SU-DHL-6 (cell line): ENCODE measurements around the gene NAT9.

ENCODE experiments used
- H2AFZ ChIP-seq: fragments of 200-600 bp; sonication (generic); 2 replicates; pipeline ENCODE4 v1.6.1; 2014; ENCODE audit warnings: low read depth, mild to moderate bottlenecking, moderate library complexity, mixed read lengths, antibody characterized with exemption, low read length; ENCODE audit not compliant: severe bottlenecking
- H3F3A ChIP-seq: fragments of 200-600 bp; shearing (Covaris generic); 2 replicates; pipeline ENCODE4 v1.6.0; 2016; ENCODE audit warnings: antibody characterized with exemption, mild to moderate bottlenecking; ENCODE audit not compliant: insufficient read depth
- H3K27ac ChIP-seq: fragments of 200-600 bp; sonication (generic); 2 replicates; pipeline ENCODE4 v1.5.1; 2016; ENCODE audit warnings: low read depth, mild to moderate bottlenecking, low read length, moderate library complexity, mixed read lengths
- H3K27me3 ChIP-seq: fragments of 200-600 bp; sonication (generic), shearing (Covaris generic); 2 replicates; pipeline ENCODE4 v1.6.0; 2014; ENCODE audit warnings: mild to moderate bottlenecking, low read length
- H3K36me3 ChIP-seq: fragments of 200-600 bp; sonication (generic); 2 replicates; pipeline ENCODE4 v1.6.1; 2014; ENCODE audit warnings: mild to moderate bottlenecking, low read length, mixed read lengths
- H3K4me2 ChIP-seq: fragments of 300-600, 200-600 bp; shearing (Covaris generic), sonication (generic); 2 replicates; pipeline ENCODE4 v1.6.0; 2014; ENCODE audit warnings: low read length, low read depth, mild to moderate bottlenecking; ENCODE audit not compliant: poor library complexity, severe bottlenecking
- H3K4me3 ChIP-seq: fragments of 200-600 bp; sonication (generic); 2 replicates; pipeline ENCODE4 v1.5.1; 2014; ENCODE audit warnings: antibody characterized with exemption, low read length, mild to moderate bottlenecking, mixed read lengths; ENCODE audit not compliant: insufficient read depth, poor library complexity, severe bottlenecking
- H3K79me2 ChIP-seq: fragments of 200-600 bp; sonication (generic); 2 replicates; pipeline ENCODE4 v1.6.1; 2014; ENCODE audit warnings: mild to moderate bottlenecking, low read length, moderate library complexity; ENCODE audit not compliant: insufficient read depth
- H3K9ac ChIP-seq: fragments of 200-600 bp; sonication (generic); 2 replicates; pipeline ENCODE4 v1.7.0; 2014; ENCODE audit warnings: mild to moderate bottlenecking, low read length
- H3K9me2 ChIP-seq: fragments of 200-600 bp; sonication (generic); replicated peaks from 2 replicates; pipeline ENCODE4 v1.6.1; 2014; ENCODE audit warnings: low read length; ENCODE audit not compliant: insufficient read depth
- H3K9me3 ChIP-seq: fragments of 200-600 bp; sonication (generic); 2 replicates; pipeline ENCODE4 v1.6.1; 2014; ENCODE audit warnings: low read length, mixed read lengths; ENCODE audit not compliant: insufficient read depth
- H4K20me1 ChIP-seq: fragments of 200-600 bp; sonication (generic); 2 replicates; pipeline ENCODE4 v1.6.1; 2014; ENCODE audit warnings: low read depth, mild to moderate bottlenecking, antibody characterized with exemption, low read length, moderate library complexity, mixed read lengths
- CTCF ChIP-seq: fragments of 200-600 bp; sonication (generic); IDR thresholded peaks from one replicate; pipeline ENCODE4 v1.5.1; 2017; ENCODE audit warnings: antibody characterized with exemption, mild to moderate bottlenecking, low read length, moderate library complexity; ENCODE audit not compliant: insufficient read depth, poor library complexity, severe bottlenecking
- EZH2phosphoT487 ChIP-seq: fragments of 200-600 bp; sonication (generic), shearing (Covaris generic); conservative IDR thresholded peaks from 2 replicates; pipeline ENCODE4 v1.6.1; 2018; ENCODE audit warnings: mild to moderate bottlenecking, antibody characterized with exemption, low read length, moderate library complexity, mixed read lengths

NAT9 gene

DNA sequence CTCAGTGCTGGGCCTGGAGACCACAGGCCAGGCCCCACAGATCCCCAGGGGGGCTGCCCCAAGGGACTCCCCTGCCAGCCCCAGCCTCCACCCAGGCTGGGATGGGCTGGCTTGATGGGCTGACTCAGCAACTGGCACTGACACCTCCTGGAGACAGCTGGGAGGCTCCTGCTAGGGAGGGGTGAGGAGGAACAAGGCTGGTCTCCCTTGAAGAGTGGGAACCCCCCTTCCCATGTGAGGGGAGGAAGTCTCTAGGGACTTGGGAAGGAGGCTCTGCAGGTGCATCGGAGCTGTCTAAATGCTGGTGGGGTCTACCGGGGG lies 17.3 kb downstream of the NAT9 start:
- H3K9ac ChIP-seq = no peak overlapping the region
- no peaks in the 10 kb centered on the region for H3F3A ChIP-seq
- H3K4me3 ChIP-seq = no peak overlapping the region
- TF ChIP-seq EZH2phosphoT487 (no peak), CTCF (no peak)
- H3K9me2 ChIP-seq = no peaks in the 10 kb centered on the region
- H4K20me1 ChIP-seq = no peaks in the 10 kb centered on the region
- H3K79me2 ChIP-seq = peaks cover 40% of the 10 kb centered on the region
- no peak overlapping the region for H3K27ac ChIP-seq
- H3K9me3 ChIP-seq = no peaks in the 10 kb centered on the region
- H3K4me2 ChIP-seq = no peak overlapping the region
- no peaks in the 10 kb centered on the region for H3K27me3 ChIP-seq
- no peaks in the 10 kb centered on the region for H3K36me3 ChIP-seq
- H2AFZ ChIP-seq = no peak overlapping the region

DNA sequence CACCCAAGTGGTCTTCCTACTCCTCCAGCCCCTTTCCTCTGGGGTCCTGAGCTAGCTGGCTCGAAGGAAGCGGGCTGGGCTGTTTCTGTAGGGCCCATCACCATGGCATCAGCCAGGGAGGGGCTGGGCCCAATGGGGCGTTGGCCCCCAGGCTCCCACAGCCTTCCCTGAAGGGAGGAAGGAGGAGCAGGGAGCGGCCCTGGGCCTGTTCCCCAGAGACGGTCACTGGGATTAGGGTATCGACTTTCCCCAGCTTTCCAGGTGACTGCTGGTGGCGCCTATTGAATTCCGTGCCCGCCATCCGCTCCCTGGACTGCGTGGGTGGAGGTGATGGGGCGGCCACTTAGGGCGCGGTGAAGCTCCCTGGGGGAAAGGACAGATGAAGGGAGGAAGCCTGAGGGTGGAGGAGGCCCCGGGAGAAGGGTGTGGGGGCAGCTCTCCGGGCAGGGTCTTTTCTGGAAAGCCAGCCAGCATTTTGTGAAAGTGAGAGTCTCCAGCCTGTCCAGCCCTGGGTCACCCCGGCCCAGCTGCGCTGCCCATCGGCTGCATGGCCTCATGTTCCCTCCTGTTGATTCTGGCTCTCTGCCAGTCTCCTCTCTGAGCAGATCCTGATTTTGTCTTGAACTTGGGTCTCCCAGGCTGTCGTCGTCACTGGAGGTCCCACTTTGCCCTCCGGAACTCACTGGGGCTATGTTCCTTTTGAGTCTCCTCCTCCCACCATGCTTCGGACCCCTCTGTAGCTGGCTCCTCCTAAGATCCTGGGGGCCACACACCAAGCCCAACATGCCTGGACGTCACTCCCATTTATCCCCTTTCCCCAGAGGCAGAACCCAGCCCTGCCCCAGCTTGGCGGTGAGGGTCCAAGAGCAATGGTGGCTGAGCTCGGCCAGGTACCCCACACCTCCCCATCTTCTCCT lies 18.0 kb downstream of the NAT9 start:
- Histone ChIP-seq H3F3A (no peaks in the 10 kb centered on the region), H3K27me3 (no peaks in the 10 kb centered on the region), H3K36me3 (no peaks in the 10 kb centered on the region), H4K20me1 (no peaks in the 10 kb centered on the region; the same call in 1 of the 2 replicates), H3K4me3 (no peak overlapping the region), H3K27ac (no peak overlapping the region), H3K9me3 (no peaks in the 10 kb centered on the region), H3K9ac (no peak overlapping the region), H3K79me2 (peaks cover 44% of the 10 kb centered on the region), H3K9me2 (no peaks in the 10 kb centered on the region), H2AFZ (no peak overlapping the region), H3K4me2 (no peak overlapping the region)
- TF ChIP-seq CTCF (no peak), EZH2phosphoT487 (no peak)

DNA sequence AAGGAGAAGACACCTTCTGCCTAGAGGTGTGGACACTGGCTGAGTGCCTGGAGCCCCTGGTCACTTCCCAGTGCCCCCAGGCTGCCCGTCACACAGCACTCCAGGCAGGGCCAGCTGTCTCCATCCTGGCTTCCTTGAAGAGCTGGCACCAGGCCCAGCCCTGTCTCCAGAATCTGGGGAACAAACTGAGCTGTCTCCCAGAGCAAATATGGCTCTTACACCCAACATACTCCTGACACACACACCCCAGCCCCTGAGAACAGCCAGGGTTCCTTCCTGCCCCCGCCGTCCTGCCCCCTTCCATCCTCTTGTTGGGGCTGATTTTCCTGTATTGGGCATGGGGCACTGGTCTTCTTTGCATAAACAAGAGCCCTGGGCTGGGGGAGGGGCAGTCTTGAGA lies 18.6 kb downstream of the NAT9 start:
- Histone ChIP-seq H3K4me2 (no peak overlapping the region), H3K27me3 (no peaks in the 10 kb centered on the region), H3K27ac (no peak overlapping the region)

More for the DNA sequence above, 18.6 kb downstream of the NAT9 start:
- H3K4me3 ChIP-seq = no peak overlapping the region
- no peaks in the 10 kb centered on the region for H3K9me3 ChIP-seq
- no peaks in the 10 kb centered on the region for H3K36me3 ChIP-seq
- no peaks in the 10 kb centered on the region for H3K9me2 ChIP-seq
- no peak overlapping the region for H3K9ac ChIP-seq
- TF ChIP-seq EZH2phosphoT487 (no peak), CTCF (no peak)
- peaks cover 51% of the 10 kb centered on the region for H3K79me2 ChIP-seq
- H3F3A ChIP-seq = no peaks in the 10 kb centered on the region
- H2AFZ ChIP-seq = no peak overlapping the region
- H4K20me1 ChIP-seq = no peaks in the 10 kb centered on the region; the same call in 1 of the 2 replicates
